ENCODE measurements around the gene CHST11.
A peak's percentile ranks its signal among the peaks of the same experiment; 100 is the strongest.

The CHST11 gene

DNA sequence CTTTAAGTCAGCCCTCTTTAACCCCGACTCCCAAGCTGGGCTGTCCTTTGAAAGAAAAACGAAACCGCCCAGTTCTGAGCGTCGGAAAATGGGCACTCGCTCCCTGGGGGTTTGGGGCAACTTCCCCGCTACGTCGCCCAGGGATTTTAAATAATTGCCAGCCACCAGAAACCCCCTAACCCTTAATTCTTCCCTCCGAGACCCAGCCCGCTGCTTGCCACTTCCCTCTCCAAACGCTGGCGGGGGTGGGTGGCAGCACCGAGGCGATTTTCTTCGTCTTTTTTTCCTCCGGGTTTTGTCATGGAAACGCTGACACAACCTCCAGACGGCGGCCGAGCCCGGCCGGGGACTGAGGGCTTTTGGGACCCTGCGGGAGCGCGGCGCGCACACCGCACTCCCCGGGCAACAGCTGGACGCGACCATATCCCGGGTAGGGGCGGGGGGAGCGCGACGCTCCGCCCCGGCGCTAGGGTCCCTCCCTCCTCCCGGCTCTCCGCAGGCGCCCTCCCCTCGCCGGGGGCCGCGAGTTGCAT, at the start of gene CHST11:
Gene CHST11 (plus strand): TSS at position 532 of the 533 bp plus-strand sequence.
- peak; percentile 92 for DNase-seq (ENCODE audit: low spot score)

GRCh38 chr12:104407438-104407837, 49.3 kb upstream of the CHST11 start:
- no peak for DNase-seq (ENCODE audit: low spot score)

- no peak for DNase-seq (ENCODE audit: low spot score)
Measured at GRCh38 chr12:104407922-104408321, 48.8 kb upstream of the CHST11 start.

DNA sequence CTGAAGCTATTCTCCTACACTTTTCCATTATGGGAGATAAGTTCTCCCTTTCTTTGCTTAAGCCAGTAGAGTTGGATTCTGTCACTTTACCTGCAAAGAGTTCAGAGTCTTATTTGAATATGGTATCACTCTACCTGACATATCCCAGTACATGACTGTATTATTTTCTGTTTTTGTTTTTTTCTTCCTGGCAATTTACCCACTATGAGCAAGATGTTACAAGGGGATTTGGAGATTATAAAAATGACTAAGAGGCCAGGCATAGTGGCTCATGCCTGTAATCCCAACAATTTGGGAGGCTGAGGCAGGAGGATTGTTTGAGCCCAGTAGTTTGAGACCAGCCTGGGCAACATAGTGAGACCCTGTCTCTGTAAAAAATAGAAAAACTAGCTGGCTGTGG, 46.4 kb upstream of the CHST11 start:
- DNase-seq (ENCODE audit: low spot score): no peak

GRCh38 chr12:104410786-104411185, 46.0 kb upstream of the CHST11 start:
- DNase-seq (ENCODE audit: low spot score): no peak

- DNase-seq (ENCODE audit: low spot score): no peak
Measured at GRCh38 chr12:104411826-104412641, 44.7 kb upstream of the CHST11 start.

DNA sequence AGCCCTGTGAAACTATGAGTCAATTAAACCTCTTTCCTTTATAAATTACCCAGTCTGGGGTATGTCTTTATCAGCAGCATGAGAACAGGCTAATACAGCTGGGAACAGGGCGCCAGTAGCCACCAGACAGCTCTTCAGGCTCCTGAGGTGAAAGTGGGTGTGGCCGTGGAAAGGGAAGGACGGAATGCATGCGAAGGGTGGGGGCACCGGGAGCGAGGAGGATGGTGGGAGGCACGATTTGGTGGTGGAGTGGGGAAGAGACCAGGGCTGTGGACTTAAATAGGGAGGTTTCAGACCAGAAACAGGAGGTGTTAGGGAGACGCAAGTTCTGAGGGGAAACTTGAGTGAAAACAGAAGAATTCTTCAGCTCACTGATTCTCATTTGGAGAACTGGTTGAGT, 44.1 kb upstream of the CHST11 start:
- DNase-seq (ENCODE audit: low spot score): no peak

DNA sequence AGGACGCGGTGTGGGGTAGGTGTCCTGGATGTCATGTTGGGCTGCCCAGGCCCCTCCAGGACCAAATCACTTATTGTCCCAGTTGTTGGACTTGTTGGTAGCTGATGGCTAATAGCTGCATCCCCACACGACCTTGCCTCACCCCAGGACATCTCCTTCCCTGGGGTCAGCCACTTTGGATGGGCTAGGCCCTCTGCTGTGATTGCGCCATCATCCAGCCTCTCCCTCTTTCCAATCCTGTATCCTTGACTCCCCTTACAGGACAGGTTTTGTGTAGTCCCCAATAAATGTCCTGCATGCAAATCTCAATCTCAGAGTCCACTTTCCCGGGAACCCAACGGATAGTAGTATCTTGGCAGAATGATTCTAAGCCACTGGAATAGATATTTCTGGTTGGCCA, 43.4 kb upstream of the CHST11 start:
- no peak for DNase-seq (ENCODE audit: low spot score)

GRCh38 chr12:104414581-104415341, 42.0 kb upstream of the CHST11 start:
- peak; percentile 73 for DNase-seq (ENCODE audit: low spot score)

DNA sequence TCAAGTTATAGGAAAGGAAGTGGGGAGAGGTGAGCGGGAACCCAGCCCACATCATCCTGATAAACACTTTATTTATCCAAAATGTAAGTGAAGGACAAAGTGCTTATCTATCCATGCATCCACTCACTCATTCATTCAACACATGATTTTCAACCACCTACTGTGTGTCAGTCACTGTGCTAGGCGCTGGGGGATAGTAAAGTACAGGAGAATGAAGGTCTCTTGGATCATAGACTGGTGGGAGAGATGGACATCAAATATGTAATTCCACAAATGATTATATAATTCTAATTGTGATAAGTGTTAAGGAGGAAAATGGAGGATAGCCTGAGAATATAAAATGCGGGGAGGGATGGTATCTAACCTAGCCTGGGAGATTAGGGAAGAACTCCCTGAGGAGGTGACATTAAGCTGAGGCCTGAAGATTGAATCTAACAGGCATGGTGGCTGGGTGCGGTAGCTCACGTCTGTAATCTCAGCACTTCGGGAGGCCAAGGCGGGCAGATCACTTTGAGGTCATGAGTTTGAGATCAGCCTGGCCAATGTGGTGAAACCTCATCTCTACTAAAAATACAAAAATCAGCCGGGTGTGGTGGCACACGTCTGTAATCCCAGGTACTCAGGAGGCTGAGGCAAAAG, 41.3 kb upstream of the CHST11 start:
- no peak for DNase-seq (ENCODE audit: low spot score)

GRCh38 chr12:104416136-104416535, 40.6 kb upstream of the CHST11 start:
- no peak for DNase-seq (ENCODE audit: low spot score)

DNA sequence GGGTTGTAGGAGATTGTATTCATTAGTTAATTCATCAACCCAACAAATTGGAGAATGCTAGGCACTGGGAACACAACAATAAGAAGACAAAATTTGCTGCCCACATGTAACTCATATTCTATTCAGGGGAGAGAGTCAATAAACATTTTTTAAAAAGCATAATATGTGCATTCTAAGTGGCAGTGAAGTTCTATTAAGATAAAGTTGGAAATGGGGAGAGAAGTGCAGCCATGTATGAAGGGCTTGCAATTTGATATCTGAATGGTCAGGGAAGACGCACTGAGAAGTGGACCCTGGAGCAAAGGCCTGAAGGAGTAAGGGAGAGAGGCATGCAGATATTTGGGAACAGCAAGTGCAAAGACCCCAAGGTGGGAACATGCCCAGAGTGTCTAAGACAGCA, 40.2 kb upstream of the CHST11 start:
- no peak for DNase-seq (ENCODE audit: low spot score)

- no peak for DNase-seq (ENCODE audit: low spot score)
Measured at GRCh38 chr12:104419717-104420116, 37.0 kb upstream of the CHST11 start.

DNA sequence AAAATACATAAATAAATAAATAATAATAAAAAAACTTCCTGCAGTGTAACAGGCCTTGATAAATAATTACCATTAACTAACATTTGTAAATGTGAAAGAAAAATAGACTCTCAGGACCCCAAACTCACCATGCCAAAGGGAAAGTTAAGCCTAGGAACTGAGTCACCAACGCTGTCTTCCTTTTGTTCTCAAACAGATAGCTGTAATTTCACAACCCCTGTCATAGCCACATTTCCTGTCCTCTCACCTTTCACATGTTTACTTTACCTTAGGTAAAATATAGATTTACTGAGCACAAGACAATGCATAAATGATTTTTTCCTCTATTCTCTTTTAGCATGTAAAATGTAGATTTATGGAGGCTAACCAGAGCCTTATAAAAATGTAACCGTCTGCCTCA, 35.9 kb upstream of the CHST11 start:
- DNase-seq (ENCODE audit: low spot score): no peak

GRCh38 chr12:104421343-104421742, 35.4 kb upstream of the CHST11 start:
- DNase-seq (ENCODE audit: low spot score): no peak

- no peak for DNase-seq (ENCODE audit: low spot score)
Measured at GRCh38 chr12:104422441-104422840, 34.3 kb upstream of the CHST11 start.

- peak; percentile 66 for DNase-seq (ENCODE audit: low spot score)
Measured at GRCh38 chr12:104423273-104423672, 33.5 kb upstream of the CHST11 start.

- DNase-seq (ENCODE audit: low spot score): no peak
Measured at GRCh38 chr12:104423809-104424208, 32.9 kb upstream of the CHST11 start.

DNA sequence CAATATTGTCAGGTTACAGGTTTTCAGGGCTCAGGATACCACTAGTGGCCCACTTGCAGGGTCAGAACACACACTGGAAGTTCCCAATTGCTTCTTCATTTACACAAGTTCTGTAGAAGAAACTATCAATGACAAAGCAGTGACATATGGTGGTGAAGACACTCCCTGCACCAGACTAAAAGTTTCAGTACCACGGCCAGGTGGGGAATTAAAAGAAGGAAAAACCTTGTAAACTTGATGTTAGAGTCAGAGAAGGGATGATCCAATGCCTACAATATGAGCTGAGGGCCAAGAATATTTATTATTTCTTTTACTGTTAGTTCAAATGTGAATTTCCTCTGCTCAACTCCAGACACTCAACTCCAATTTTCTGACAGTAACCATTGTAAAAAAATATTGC, 31.8 kb upstream of the CHST11 start:
- DNase-seq (ENCODE audit: low spot score): no peak

GRCh38 chr12:104425614-104426013, 31.1 kb upstream of the CHST11 start:
- DNase-seq (ENCODE audit: low spot score): no peak

DNA sequence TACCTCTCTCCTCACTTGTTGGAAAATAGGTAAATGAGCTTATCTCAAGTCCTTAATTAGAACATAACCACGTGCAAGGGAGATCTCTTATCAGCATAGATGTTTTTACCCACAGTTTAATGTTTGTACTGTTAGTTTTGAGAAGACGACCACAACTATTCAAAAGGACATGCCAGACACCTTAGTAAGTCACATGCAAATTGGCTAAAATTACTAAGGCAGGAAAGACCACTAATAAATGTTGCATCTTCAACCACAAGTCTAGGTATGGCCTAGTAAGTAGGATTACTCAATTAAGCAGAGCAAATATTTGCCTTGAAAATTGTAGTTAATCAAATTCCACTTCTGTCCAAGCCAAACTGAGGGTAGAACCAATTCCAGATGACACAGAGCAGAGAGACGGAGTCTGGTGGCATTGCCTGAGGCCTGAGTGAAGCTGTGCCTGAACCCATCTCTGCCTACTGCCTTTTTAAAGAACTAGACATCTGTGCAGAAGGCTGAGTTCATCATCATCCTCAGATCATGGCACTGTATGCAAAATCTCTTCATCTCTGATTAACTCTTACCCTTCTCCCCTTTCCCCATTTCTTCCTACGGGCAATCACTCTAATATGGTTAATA, 29.7 kb upstream of the CHST11 start:
- DNase-seq (ENCODE audit: low spot score): peak; percentile 36

- DNase-seq (ENCODE audit: low spot score): no peak
Measured at GRCh38 chr12:104427547-104427938, 29.2 kb upstream of the CHST11 start.

Measured in SW480 (cell line).